GM21619 (cell line): ENCODE results near the gene ZNF609.
"Not testable (repeated sequence)": the region's sequence is repeated elsewhere in the genome, so short reads cannot be mapped to it uniquely, and the experiment has no call there.

Experiments
- ATAC-seq: cut with Tn5 transposase; IDR thresholded peaks from one replicate; pipeline ENCODE4 v1.9.1; 2021; ENCODE audit not compliant: unreplicated experiment

Gene ZNF609

GRCh38 chr15:64580696-64581407 lies 120.5 kb downstream of the ZNF609 start:
- ATAC-seq, result no peak

- no peak for ATAC-seq
Measured at GRCh38 chr15:64581408-64581761, 121.0 kb downstream of the ZNF609 start.

- no peak for ATAC-seq
Measured at GRCh38 chr15:64582202-64582601, 121.8 kb downstream of the ZNF609 start.

GRCh38 chr15:64583519-64583918 lies 123.1 kb downstream of the ZNF609 start:
- no peak for ATAC-seq

- no peak for ATAC-seq
Measured at GRCh38 chr15:64583983-64584382, 123.6 kb downstream of the ZNF609 start.

GRCh38 chr15:64586259-64586870 lies 126.0 kb downstream of the ZNF609 start:
- no peak for ATAC-seq

GRCh38 chr15:64586984-64587383 lies 126.6 kb downstream of the ZNF609 start:
- ATAC-seq, result no peak

GRCh38 chr15:64589435-64590084 lies 129.2 kb downstream of the ZNF609 start:
- ATAC-seq, result no peak

- ATAC-seq, result not testable (repeated sequence)
Measured at GRCh38 chr15:64592845-64593244, 132.5 kb downstream of the ZNF609 start.

GRCh38 chr15:64596701-64597476 lies 136.5 kb downstream of the ZNF609 start:
- ATAC-seq, result peak; percentile 61

- no peak for ATAC-seq
Measured at GRCh38 chr15:64597477-64597822, 137.1 kb downstream of the ZNF609 start.

- ATAC-seq, result no peak
Measured at GRCh38 chr15:64599226-64599625, 138.8 kb downstream of the ZNF609 start.

GRCh38 chr15:64599716-64600115 lies 139.3 kb downstream of the ZNF609 start:
- no peak for ATAC-seq

- no peak for ATAC-seq
Measured at GRCh38 chr15:64600794-64601193, 140.4 kb downstream of the ZNF609 start.

GRCh38 chr15:64604319-64604718 lies 143.9 kb downstream of the ZNF609 start:
- ATAC-seq, result no peak

- not testable (repeated sequence) for ATAC-seq
Measured at GRCh38 chr15:64607416-64607815, 147.0 kb downstream of the ZNF609 start.

GRCh38 chr15:64610257-64610919 lies 150.0 kb downstream of the ZNF609 start:
- ATAC-seq, result no peak

GRCh38 chr15:64611085-64611725 lies 150.8 kb downstream of the ZNF609 start:
- ATAC-seq, result no peak

GRCh38 chr15:64614519-64614918 lies 154.1 kb downstream of the ZNF609 start:
- ATAC-seq, result no peak

GRCh38 chr15:64617727-64618126 lies 157.3 kb downstream of the ZNF609 start:
- ATAC-seq, result no peak

- no peak for ATAC-seq
Measured at GRCh38 chr15:64618138-64618537, 157.8 kb downstream of the ZNF609 start.
